ENCODE data around the gene FAM118B.

DNA sequence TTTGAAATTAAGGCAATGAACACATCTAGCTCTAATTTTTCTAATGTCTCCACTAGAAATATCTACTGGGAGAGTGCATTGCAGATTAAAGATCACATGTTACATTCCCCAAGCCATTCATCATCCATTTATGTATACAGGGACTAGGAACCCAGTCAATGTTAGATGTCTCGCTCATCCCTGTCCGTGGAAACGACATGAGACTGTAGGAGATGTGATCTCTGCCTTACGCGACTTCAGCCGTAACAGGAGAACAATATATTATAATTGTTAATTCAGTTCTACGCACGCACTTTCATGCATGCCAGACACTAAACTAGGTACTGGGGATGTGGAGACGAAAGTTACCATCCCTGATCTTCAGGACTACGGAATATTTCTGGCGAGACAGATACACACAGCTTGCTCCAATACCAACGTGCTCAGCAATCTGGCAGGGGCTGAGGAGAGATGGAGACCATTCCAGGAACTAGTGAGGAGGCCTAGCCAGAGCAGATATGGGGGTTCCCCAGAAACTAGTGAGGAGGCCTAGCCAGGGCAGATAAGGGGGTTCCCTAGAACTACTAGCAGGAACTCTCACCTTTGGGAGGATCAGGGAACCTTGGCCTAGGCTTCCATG, 93.0 kb downstream of the FAM118B start:
- TF ChIP-seq, protein P1, sequence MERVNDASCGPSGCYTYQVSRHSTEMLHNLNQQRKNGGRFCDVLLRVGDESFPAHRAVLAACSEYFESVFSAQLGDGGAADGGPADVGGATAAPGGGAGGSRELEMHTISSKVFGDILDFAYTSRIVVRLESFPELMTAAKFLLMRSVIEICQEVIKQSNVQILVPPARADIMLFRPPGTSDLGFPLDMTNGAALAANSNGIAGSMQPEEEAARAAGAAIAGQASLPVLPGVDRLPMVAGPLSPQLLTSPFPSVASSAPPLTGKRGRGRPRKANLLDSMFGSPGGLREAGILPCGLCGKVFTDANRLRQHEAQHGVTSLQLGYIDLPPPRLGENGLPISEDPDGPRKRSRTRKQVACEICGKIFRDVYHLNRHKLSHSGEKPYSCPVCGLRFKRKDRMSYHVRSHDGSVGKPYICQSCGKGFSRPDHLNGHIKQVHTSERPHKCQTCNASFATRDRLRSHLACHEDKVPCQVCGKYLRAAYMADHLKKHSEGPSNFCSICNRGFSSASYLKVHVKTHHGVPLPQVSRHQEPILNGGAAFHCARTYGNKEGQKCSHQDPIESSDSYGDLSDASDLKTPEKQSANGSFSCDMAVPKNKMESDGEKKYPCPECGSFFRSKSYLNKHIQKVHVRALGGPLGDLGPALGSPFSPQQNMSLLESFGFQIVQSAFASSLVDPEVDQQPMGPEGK (CRISPR knock-in tag; IDR thresholded peaks at IDR 0.05; ENCODE audit: borderline replicate concordance), result no peak
- TF ChIP-seq, protein P2, sequence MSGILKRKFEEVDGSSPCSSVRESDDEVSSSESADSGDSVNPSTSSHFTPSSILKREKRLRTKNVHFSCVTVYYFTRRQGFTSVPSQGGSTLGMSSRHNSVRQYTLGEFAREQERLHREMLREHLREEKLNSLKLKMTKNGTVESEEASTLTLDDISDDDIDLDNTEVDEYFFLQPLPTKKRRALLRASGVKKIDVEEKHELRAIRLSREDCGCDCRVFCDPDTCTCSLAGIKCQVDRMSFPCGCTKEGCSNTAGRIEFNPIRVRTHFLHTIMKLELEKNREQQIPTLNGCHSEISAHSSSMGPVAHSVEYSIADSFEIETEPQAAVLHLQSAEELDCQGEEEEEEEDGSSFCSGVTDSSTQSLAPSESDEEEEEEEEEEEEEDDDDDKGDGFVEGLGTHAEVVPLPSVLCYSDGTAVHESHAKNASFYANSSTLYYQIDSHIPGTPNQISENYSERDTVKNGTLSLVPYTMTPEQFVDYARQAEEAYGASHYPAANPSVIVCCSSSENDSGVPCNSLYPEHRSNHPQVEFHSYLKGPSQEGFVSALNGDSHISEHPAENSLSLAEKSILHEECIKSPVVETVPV (CRISPR knock-in tag; IDR thresholded peaks at IDR 0.05), result no peak
- no peak for TF ChIP-seq OSR1 (CRISPR knock-in tag; IDR thresholded peaks at IDR 0.05)
- TF ChIP-seq RARB (CRISPR knock-in tag; IDR thresholded peaks at IDR 0.05), result no peak
- no peak for TF ChIP-seq SNAI2 (CRISPR knock-in tag; IDR thresholded peaks at IDR 0.05)
- no peak for TF ChIP-seq ISL1 (CRISPR knock-in tag; IDR thresholded peaks at IDR 0.05)
- TF ChIP-seq ARNTL (CRISPR knock-in tag; IDR thresholded peaks at IDR 0.05; ENCODE audit: borderline replicate concordance, low read depth), result no peak
- no peak for TF ChIP-seq ZFP3 (CRISPR knock-in tag; IDR thresholded peaks at IDR 0.05)
- TF ChIP-seq, protein P3, sequence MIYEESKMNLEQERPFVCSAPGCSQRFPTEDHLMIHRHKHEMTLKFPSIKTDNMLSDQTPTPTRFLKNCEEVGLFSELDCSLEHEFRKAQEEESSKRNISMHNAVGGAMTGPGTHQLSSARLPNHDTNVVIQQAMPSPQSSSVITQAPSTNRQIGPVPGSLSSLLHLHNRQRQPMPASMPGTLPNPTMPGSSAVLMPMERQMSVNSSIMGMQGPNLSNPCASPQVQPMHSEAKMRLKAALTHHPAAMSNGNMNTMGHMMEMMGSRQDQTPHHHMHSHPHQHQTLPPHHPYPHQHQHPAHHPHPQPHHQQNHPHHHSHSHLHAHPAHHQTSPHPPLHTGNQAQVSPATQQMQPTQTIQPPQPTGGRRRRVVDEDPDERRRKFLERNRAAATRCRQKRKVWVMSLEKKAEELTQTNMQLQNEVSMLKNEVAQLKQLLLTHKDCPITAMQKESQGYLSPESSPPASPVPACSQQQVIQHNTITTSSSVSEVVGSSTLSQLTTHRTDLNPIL (CRISPR knock-in tag; IDR thresholded peaks at IDR 0.05; ENCODE audit: low read depth), result no peak
- TF ChIP-seq, protein P4, sequence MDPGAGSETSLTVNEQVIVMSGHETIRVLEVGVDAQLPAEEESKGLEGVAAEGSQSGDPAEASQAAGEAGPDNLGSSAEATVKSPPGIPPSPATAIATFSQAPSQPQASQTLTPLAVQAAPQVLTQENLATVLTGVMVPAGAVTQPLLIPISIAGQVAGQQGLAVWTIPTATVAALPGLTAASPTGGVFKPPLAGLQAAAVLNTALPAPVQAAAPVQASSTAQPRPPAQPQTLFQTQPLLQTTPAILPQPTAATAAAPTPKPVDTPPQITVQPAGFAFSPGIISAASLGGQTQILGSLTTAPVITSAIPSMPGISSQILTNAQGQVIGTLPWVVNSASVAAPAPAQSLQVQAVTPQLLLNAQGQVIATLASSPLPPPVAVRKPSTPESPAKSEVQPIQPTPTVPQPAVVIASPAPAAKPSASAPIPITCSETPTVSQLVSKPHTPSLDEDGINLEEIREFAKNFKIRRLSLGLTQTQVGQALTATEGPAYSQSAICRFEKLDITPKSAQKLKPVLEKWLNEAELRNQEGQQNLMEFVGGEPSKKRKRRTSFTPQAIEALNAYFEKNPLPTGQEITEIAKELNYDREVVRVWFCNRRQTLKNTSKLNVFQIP (CRISPR knock-in tag; IDR thresholded peaks at IDR 0.05; ENCODE audit: borderline replicate concordance, low read depth), result no peak
- TF ChIP-seq PPARA (CRISPR knock-in tag; IDR thresholded peaks at IDR 0.05; ENCODE audit: borderline replicate concordance), result no peak
- no peak for TF ChIP-seq ZNF70 (CRISPR knock-in tag; IDR thresholded peaks at IDR 0.05)
- TF ChIP-seq ZFP30 (CRISPR knock-in tag; IDR thresholded peaks at IDR 0.05), result no peak
- no peak for TF ChIP-seq GLIS3 (CRISPR knock-in tag; IDR thresholded peaks at IDR 0.05)
